Large intestine (tissue), 12 donors: ENCODE data around the gene NETO1. TPM values are rescaled to one million over a fixed set of nuclear protein-coding genes. Genes with fewer than 3 reads are reported as not detected.

Experiments
- DNase-seq, 2 donors: peaks; one replicate each; pipeline versions ENCODE4 v3.0.0 to v3.0.0-alpha.2; 2013
- H3K27ac ChIP-seq: one replicate; pipeline ENCODE4 v1.5.1; 2013; ENCODE audit warnings: low read length
- H3K27me3 ChIP-seq: 2 replicates; pipeline ENCODE4 v1.6.1; 2013; ENCODE audit warnings: low read length; ENCODE audit not compliant: control insufficient read depth, insufficient read depth
- H3K36me3 ChIP-seq: 2 replicates; pipeline ENCODE4 v1.6.1; 2013; ENCODE audit warnings: low read length; ENCODE audit not compliant: control insufficient read depth, insufficient read depth
- H3K4me1 ChIP-seq: one replicate; pipeline ENCODE4 v1.6.1; 2013; ENCODE audit warnings: low read length; ENCODE audit not compliant: control insufficient read depth, insufficient read depth
- H3K4me3 ChIP-seq: one replicate; pipeline ENCODE4 v1.5.1; 2013; ENCODE audit warnings: low read length
- H3K9me3 ChIP-seq: one replicate; pipeline ENCODE4 v1.6.1; 2013; ENCODE audit warnings: mild to moderate bottlenecking, low read depth, low read length, moderate library complexity; ENCODE audit not compliant: control insufficient read depth
- WGBS: methylation state at CpG from one replicate; pipeline ENCODE4 v1.1.5; 2013; ENCODE audit warnings: low lambda C conversion rate; ENCODE audit not compliant: insufficient coverage; 5-methylcytosine and 5-hydroxymethylcytosine counted together
- long read RNA-seq, 11 donors: transcript quantifications; one replicate each; lab custom pipeline, GENCODE V29; 2026
- polyA plus RNA-seq: library from polyadenylated mRNA; unstranded; fragments of 120-200 nt; gene quantifications from one replicate; pipeline ENCODE4 v1.2.1, GENCODE V29; 2013

NETO1 gene
- polyA plus RNA-seq, result 0.03 TPM
- long read RNA-seq, donor 1, result 0 reads
- long read RNA-seq, donor 2, result 0 reads
- long read RNA-seq, donor 3, result 0 reads
- long read RNA-seq, donor 4, result 0 reads
- long read RNA-seq, donor 5, result 0 reads
- long read RNA-seq, donor 6, result 0 reads
- long read RNA-seq, donor 7, result 0 reads
- long read RNA-seq, donor 8, result 0 reads
- long read RNA-seq, donor 9, result 0 reads
- long read RNA-seq, donor 10, result 0 reads
- long read RNA-seq, donor 11, result 0 reads

GRCh38 chr18:72867746-72868584, at the start of gene NETO1:
Gene NETO1, minus strand, starts transcription at chr18:72867987. Its CDS starts 696 bp downstream, at chr18:72867291.
- no peak within 1 kb of the TSS for H3K4me3 ChIP-seq

GRCh38 chr18:72910045-72910444, 42.3 kb upstream of the NETO1 start:
- Histone ChIP-seq H3K27me3 (no peaks in the 10 kb centered on the region), H3K27ac (no peak overlapping the region), H3K4me3 (no peak overlapping the region), H3K36me3 (no peaks in the 10 kb centered on the region), H3K4me1 (no peaks in the 10 kb centered on the region), H3K9me3 (no peaks in the 10 kb centered on the region)
- no peak for DNase-seq
- 100% methylated on average over 1 of the region's 5 CpGs for WGBS

More at GRCh38 chr18:72867746-72868584, at the start of gene NETO1:
- no peaks in the 10 kb centered on the region for H3K9me3 ChIP-seq
- no peaks in the 10 kb centered on the region for H3K36me3 ChIP-seq
- WGBS, result no CpG with 5 or more reads among the region's 85 CpGs
- H3K27ac ChIP-seq, result no peak within 1 kb of the TSS
- no peak for DNase-seq
- H3K27me3 ChIP-seq, result peaks cover 46% of the 10 kb centered on the region
- no peaks in the 10 kb centered on the region for H3K4me1 ChIP-seq

GRCh38 chr18:72908181-72908580, 40.4 kb upstream of the NETO1 start:
- WGBS, result no CpG with 5 or more reads among the region's 2 CpGs
- Histone ChIP-seq H3K36me3 (no peaks in the 10 kb centered on the region), H3K4me1 (no peaks in the 10 kb centered on the region), H3K27me3 (no peaks in the 10 kb centered on the region), H3K9me3 (no peaks in the 10 kb centered on the region), H3K27ac (no peak overlapping the region), H3K4me3 (no peak overlapping the region)
- DNase-seq, result no peak

- Histone ChIP-seq H3K9me3 (no peaks in the 10 kb centered on the region), H3K4me3 (no peak overlapping the region), H3K27me3 (no peaks in the 10 kb centered on the region), H3K4me1 (no peaks in the 10 kb centered on the region), H3K36me3 (no peaks in the 10 kb centered on the region), H3K27ac (no peak overlapping the region)
- no peak for DNase-seq
- 100% methylated on average over 1 of the region's 2 CpGs for WGBS
Measured at GRCh38 chr18:72903033-72903432, 35.2 kb upstream of the NETO1 start.

GRCh38 chr18:72899338-72899737, 31.6 kb upstream of the NETO1 start:
- no peaks in the 10 kb centered on the region for H3K27me3 ChIP-seq
- no peak overlapping the region for H3K27ac ChIP-seq
- no peak overlapping the region for H3K4me3 ChIP-seq
- no peak for DNase-seq
- H3K4me1 ChIP-seq, result no peaks in the 10 kb centered on the region
- no peaks in the 10 kb centered on the region for H3K36me3 ChIP-seq
- WGBS, result no CpG with 5 or more reads among the region's 4 CpGs
- H3K9me3 ChIP-seq, result no peaks in the 10 kb centered on the region

GRCh38 chr18:72898870-72899269, 31.1 kb upstream of the NETO1 start:
- H3K4me1 ChIP-seq, result no peaks in the 10 kb centered on the region
- H3K36me3 ChIP-seq, result no peaks in the 10 kb centered on the region
- H3K27ac ChIP-seq, result no peak overlapping the region
- H3K4me3 ChIP-seq, result no peak overlapping the region
- WGBS, result 28% methylated on average over 2 of the region's 3 CpGs
- no peaks in the 10 kb centered on the region for H3K9me3 ChIP-seq
- no peak for DNase-seq
- no peaks in the 10 kb centered on the region for H3K27me3 ChIP-seq

- Histone ChIP-seq H3K4me3 (no peak overlapping the region), H3K27ac (no peak overlapping the region), H3K36me3 (no peaks in the 10 kb centered on the region), H3K9me3 (no peaks in the 10 kb centered on the region), H3K27me3 (no peaks in the 10 kb centered on the region), H3K4me1 (no peaks in the 10 kb centered on the region)
- no CpG with 5 or more reads among the region's 2 CpGs for WGBS
- no peak for DNase-seq
Measured at GRCh38 chr18:72895548-72895947, 27.8 kb upstream of the NETO1 start.

- Histone ChIP-seq H3K27me3 (no peaks in the 10 kb centered on the region), H3K27ac (no peak overlapping the region), H3K36me3 (no peaks in the 10 kb centered on the region), H3K4me1 (no peaks in the 10 kb centered on the region), H3K4me3 (no peak overlapping the region), H3K9me3 (no peaks in the 10 kb centered on the region)
- no CpG with 5 or more reads among the region's 3 CpGs for WGBS
- no peak for DNase-seq
Measured at GRCh38 chr18:72878561-72878960, 10.8 kb upstream of the NETO1 start.

- DNase-seq, result no peak
Measured at GRCh38 chr18:72878143-72878542, 10.4 kb upstream of the NETO1 start.

GRCh38 chr18:72871091-72871490, 3.3 kb upstream of the NETO1 start:
- peaks cover 38% of the 10 kb centered on the region for H3K27me3 ChIP-seq
- no peak overlapping the region for H3K27ac ChIP-seq
- no peak for DNase-seq
- H3K36me3 ChIP-seq, result no peaks in the 10 kb centered on the region
- WGBS, result 43% methylated on average over 1 of the region's 5 CpGs
- H3K4me3 ChIP-seq, result no peak overlapping the region
- H3K4me1 ChIP-seq, result no peaks in the 10 kb centered on the region
- H3K9me3 ChIP-seq, result no peaks in the 10 kb centered on the region

More at GRCh38 chr18:72878143-72878542, 10.4 kb upstream of the NETO1 start:
- no peaks in the 10 kb centered on the region for H3K36me3 ChIP-seq
- H3K9me3 ChIP-seq, result no peaks in the 10 kb centered on the region
- H3K27me3 ChIP-seq, result no peaks in the 10 kb centered on the region
- H3K4me3 ChIP-seq, result no peak overlapping the region
- WGBS, result 100% methylated on average over 1 of the region's 2 CpGs
- H3K27ac ChIP-seq, result no peak overlapping the region
- H3K4me1 ChIP-seq, result no peaks in the 10 kb centered on the region
